ENCODE data around the gene MTAP. TPM values are rescaled to one million over a fixed set of nuclear protein-coding genes. Genes with fewer than 3 reads are reported as not detected.

The MTAP gene
- total and polyA plus RNA-seq, 8 donors: 1.2 to 38.4 (median 13.4) TPM

GRCh38 chr9:21862871-21863270, 60.4 kb downstream of the MTAP start:
- TF ChIP-seq POLR2AphosphoS5 (IDR thresholded peaks at IDR 0.05): no peak
- TF ChIP-seq CTCF (IDR thresholded peaks at IDR 0.05): no peak
- TF ChIP-seq POLR2A (IDR thresholded peaks at IDR 0.05): no peak
- Histone ChIP-seq H3K36me3 (peaks cover 8 to 85% (median 74%) of the 10 kb centered on the region in 4 donors), H3K27me3 (no peaks in the 10 kb centered on the region), H3K4me3 (no peak overlapping the region), H3K4me1 (no peaks in the 10 kb centered on the region), H3K27ac (no peak overlapping the region), H3K9me3 (no peaks in the 10 kb centered on the region)
- intact Hi-C loops (cut with DNase I; ENCODE audit: low total_unique reads): no loop called here
- 88 to 92% (median 91%) methylated on average over 1 of the region's 1 CpG for WGBS, 5 donors
- DNase-seq: no peak

GRCh38 chr9:21864505-21864904, 62.1 kb downstream of the MTAP start:
- H3K36me3 ChIP-seq: peaks cover 8 to 79% (median 66%) of the 10 kb centered on the region in 4 donors
- peak overlapping the region in 2 of 5 donors; percentile 33 to 47 for H3K27ac ChIP-seq
- no peaks in the 10 kb centered on the region for H3K4me1 ChIP-seq
- no peak overlapping the region for H3K4me3 ChIP-seq
- H3K9me3 ChIP-seq: no peaks in the 10 kb centered on the region
- H3K27me3 ChIP-seq: no peaks in the 10 kb centered on the region
- WGBS, 5 donors: 93 to 98% (median 94%) methylated on average over 5 of the region's 5 CpGs
- DNase-seq: peak in 1 of 2 donors; percentile 37
- intact Hi-C loops (cut with DNase I; ENCODE audit: low total_unique reads): no loop called here
- TF ChIP-seq POLR2AphosphoS5 (IDR thresholded peaks at IDR 0.05): no peak
- TF ChIP-seq POLR2A (IDR thresholded peaks at IDR 0.05): no peak
- TF ChIP-seq CTCF (IDR thresholded peaks at IDR 0.05): no peak
- no peak for TF ChIP-seq EP300 (IDR thresholded peaks at IDR 0.05)

DNA sequence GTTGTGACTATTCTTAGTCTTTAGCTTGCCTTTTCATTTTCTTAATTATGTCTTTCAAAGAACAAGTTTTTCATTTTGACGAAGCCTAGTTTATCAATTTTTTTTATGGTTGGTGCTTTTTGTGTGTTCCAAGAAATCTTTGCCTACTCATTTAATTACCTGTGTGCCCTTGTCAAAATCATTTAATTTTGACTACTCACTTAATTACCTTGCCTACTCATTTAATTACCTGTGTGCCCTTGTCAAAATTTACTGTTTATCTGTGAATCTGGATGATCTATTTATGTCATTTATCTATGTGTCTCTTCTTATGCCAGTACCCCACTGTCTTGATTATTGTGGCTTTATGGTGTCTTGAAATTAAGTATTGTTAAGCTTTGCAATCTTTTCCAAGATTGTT, 63.9 kb downstream of the MTAP start:
- 86 to 95% (median 93%) methylated on average over 1 of the region's 1 CpG for WGBS, 5 donors

DNA sequence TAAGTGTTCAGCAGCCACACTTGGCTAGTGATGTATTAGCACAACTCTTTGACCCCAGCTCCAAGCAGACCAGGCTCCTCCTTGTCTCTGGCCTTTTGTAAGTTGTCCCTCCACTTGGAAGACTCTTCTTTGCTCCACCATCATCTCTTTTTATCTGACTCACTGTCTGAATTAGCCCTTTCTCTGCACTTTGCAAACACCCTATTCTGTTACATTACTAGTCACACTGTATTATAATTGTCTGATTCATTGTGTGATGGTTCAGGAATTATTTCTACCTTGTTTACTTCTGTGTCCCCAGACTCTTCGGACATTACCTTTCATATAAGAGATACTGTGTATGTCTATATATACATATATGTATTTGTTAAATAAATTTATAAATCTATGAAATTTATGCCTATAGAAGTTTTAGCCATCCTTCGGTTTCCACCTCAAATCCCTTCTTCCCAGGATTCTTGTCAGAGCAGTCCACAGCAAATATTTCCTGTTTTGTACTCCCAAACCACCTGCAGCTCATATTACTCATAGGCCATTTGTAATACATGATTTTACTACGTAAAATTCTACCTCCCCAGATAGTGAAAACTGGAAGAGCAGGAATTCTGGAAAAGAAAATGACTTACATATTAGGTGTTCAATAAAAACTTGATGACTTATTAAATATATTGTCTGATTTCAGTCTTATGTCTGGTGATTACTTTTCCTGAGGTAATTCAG, 69.0 kb downstream of the MTAP start:
- H3K27ac ChIP-seq: no peak overlapping the region
- no peak overlapping the region for H3K4me3 ChIP-seq
- WGBS, 5 donors: 88 to 92% (median 88%) methylated on average over 3 of the region's 3 CpGs
- intact Hi-C loops (cut with DNase I; ENCODE audit: low total_unique reads): no loop called here
- H3K4me1 ChIP-seq: no peaks in the 10 kb centered on the region
- H3K27me3 ChIP-seq: no peaks in the 10 kb centered on the region
- peaks cover 0 to 39% (median 12%) of the 10 kb centered on the region in 4 donors for H3K36me3 ChIP-seq
- DNase-seq: no peak
- no peak for TF ChIP-seq EP300 (IDR thresholded peaks at IDR 0.05)
- no peak for TF ChIP-seq POLR2AphosphoS5 (IDR thresholded peaks at IDR 0.05)
- TF ChIP-seq CTCF (IDR thresholded peaks at IDR 0.05): no peak
- no peak for TF ChIP-seq POLR2A (IDR thresholded peaks at IDR 0.05)
- peaks cover 0 to 3% (median 0%) of the 10 kb centered on the region in 4 donors for H3K9me3 ChIP-seq

More for the DNA sequence above, 63.9 kb downstream of the MTAP start:
- Histone ChIP-seq H3K36me3 (peaks cover 8 to 67% (median 49%) of the 10 kb centered on the region in 4 donors), H3K9me3 (no peaks in the 10 kb centered on the region), H3K27ac (no peak overlapping the region), H3K4me1 (no peaks in the 10 kb centered on the region), H3K4me3 (no peak overlapping the region), H3K27me3 (no peaks in the 10 kb centered on the region)
- intact Hi-C loops (cut with DNase I; ENCODE audit: low total_unique reads): no loop called here
- TF ChIP-seq POLR2AphosphoS5 (IDR thresholded peaks at IDR 0.05) (no peak), EP300 (IDR thresholded peaks at IDR 0.05) (no peak), CTCF (IDR thresholded peaks at IDR 0.05) (no peak), POLR2A (IDR thresholded peaks at IDR 0.05) (no peak)
- DNase-seq: no peak

Data from stomach (tissue), 9 donors.